DOHH2 (cell line): ENCODE data around the gene AP1G2.

Source experiments
- H3F3A ChIP-seq: fragments of 200-600 bp; sonication (generic), shearing (Covaris generic); 2 replicates; pipeline ENCODE4 v1.6.0; 2016; ENCODE audit warnings: antibody characterized with exemption, mild to moderate bottlenecking; ENCODE audit not compliant: control insufficient read depth, insufficient read depth
- H3K27ac ChIP-seq: fragments of 200-600 bp; sonication (generic); 2 replicates; pipeline ENCODE4 v1.5.1; 2014; ENCODE audit warnings: low read depth, mild to moderate bottlenecking, low read length, moderate library complexity
- H3K27me3 ChIP-seq: fragments of 200-600 bp; sonication (generic); 2 replicates; pipeline ENCODE4 v1.6.1; 2014; ENCODE audit warnings: mild to moderate bottlenecking, low read length, mixed read lengths; ENCODE audit not compliant: control insufficient read depth
- H3K36me3 ChIP-seq: fragments of 200-600 bp; sonication (generic); 2 replicates; pipeline ENCODE4 v1.6.1; 2014; ENCODE audit warnings: mild to moderate bottlenecking, low read length, moderate library complexity, mixed read lengths; ENCODE audit not compliant: control insufficient read depth
- H3K4me1 ChIP-seq: fragments of 200-600 bp; sonication (generic); 2 replicates; pipeline ENCODE4 v1.6.1; 2014; ENCODE audit warnings: mild to moderate bottlenecking, low read length, mixed read lengths; ENCODE audit not compliant: control insufficient read depth
- H3K4me2 ChIP-seq: fragments of 200-600 bp; sonication (generic); 2 replicates; pipeline ENCODE4 v1.6.0; 2014; ENCODE audit warnings: mild to moderate bottlenecking, low read length, moderate library complexity
- H3K4me3 ChIP-seq: fragments of 200-600 bp; sonication (generic); 2 replicates; pipeline ENCODE4 v1.5.1; 2014; ENCODE audit warnings: mild to moderate bottlenecking, low read length, mixed read lengths
- H3K79me2 ChIP-seq: fragments of 200-600 bp; sonication (generic); 2 replicates; pipeline ENCODE4 v1.6.1; 2014; ENCODE audit warnings: mild to moderate bottlenecking, low read length, mixed read lengths; ENCODE audit not compliant: control insufficient read depth
- H3K9me2 ChIP-seq: fragments of 200-600 bp; sonication (generic); replicated peaks from 2 replicates; pipeline ENCODE4 v1.6.1; 2014; ENCODE audit warnings: mild to moderate bottlenecking, low read length, mixed read lengths; ENCODE audit not compliant: control insufficient read depth
- H3K9me3 ChIP-seq: fragments of 200-600 bp; sonication (generic); 2 replicates; pipeline ENCODE4 v1.6.1; 2014; ENCODE audit warnings: antibody characterized with exemption, low read length, mixed read lengths; ENCODE audit not compliant: control insufficient read depth, insufficient read depth
- H4K20me1 ChIP-seq: fragments of 200-600 bp; sonication (generic); 2 replicates; pipeline ENCODE4 v1.6.0; 2014; ENCODE audit warnings: low read depth, mild to moderate bottlenecking, antibody characterized with exemption, low read length, moderate library complexity; ENCODE audit not compliant: control insufficient read depth, insufficient read depth
- CTCF ChIP-seq: fragments of 200-600 bp; sonication (generic); IDR thresholded peaks from one replicate; pipeline ENCODE4 v1.5.1; 2014; ENCODE audit warnings: antibody characterized with exemption, mild to moderate bottlenecking, low read depth, low read length; ENCODE audit not compliant: poor library complexity, severe bottlenecking
- EZH2phosphoT487 ChIP-seq: fragments of 200-600 bp; sonication (generic); IDR thresholded peaks from 2 replicates; pipeline ENCODE4 v1.6.1; 2017; ENCODE audit warnings: borderline replicate concordance, mild to moderate bottlenecking, antibody characterized with exemption, low read length, moderate library complexity, mixed read lengths

AP1G2 gene

DNA sequence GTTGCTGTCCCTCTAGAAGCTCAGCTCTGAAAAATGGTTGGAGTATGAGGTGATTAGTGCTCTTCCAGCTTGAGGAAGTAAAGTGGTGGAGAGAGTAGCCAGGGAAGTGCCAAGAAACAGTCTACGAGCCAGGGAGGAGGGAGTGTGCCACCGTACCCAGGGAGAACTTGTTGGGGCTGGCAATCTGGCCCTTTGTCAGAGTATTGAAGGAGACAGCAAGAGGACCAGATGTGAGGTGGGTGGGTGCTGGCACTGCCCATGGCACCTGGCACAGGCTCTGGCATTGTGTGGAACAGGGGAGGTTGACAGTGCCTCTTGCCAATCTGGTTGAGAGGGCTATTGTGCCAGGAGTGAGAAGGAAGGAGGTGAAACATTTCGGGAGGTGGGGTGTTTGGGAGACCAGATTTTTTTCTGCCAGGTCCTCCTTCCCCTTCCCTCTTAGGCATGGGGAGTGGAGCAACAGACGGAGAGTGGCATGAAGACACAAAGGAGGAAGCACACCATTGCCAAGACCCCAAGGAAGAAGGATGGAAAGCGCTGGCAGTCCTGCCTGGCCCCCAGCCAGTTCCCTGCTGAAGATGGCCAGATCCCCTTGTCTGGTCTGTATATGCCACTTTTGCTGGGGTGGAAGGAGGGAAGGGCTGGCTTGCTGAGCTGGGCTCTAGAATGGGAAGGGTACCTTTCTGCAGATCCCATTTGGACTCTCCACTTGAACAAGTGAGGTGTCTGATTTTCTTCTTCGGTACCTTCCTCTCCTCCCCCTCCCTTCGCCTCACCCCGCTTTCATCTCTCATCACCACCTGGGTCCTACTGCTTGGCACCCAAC lies 53.6 kb downstream of the AP1G2 start:
- Histone ChIP-seq H3K4me1 (no peaks in the 10 kb centered on the region), H4K20me1 (no peaks in the 10 kb centered on the region)

GRCh38 chr14:23513005-23513817 lies 54.4 kb downstream of the AP1G2 start:
- Histone ChIP-seq H3K79me2 (no peaks in the 10 kb centered on the region), H3K36me3 (no peaks in the 10 kb centered on the region), H4K20me1 (no peaks in the 10 kb centered on the region), H3K27ac (no peak overlapping the region), H3F3A (no peaks in the 10 kb centered on the region), H3K4me3 (no peak overlapping the region), H3K9me2 (no peaks in the 10 kb centered on the region), H3K4me2 (no peak overlapping the region), H3K9me3 (no peaks in the 10 kb centered on the region), H3K27me3 (no peaks in the 10 kb centered on the region), H3K4me1 (no peaks in the 10 kb centered on the region)
- TF ChIP-seq EZH2phosphoT487 = no peak
- TF ChIP-seq CTCF = no peak

More for the DNA sequence above, 53.6 kb downstream of the AP1G2 start:
- Histone ChIP-seq H3K27ac (no peak overlapping the region), H3K79me2 (no peaks in the 10 kb centered on the region), H3K9me2 (no peaks in the 10 kb centered on the region), H3K9me3 (no peaks in the 10 kb centered on the region), H3K4me2 (no peak overlapping the region), H3F3A (no peaks in the 10 kb centered on the region), H3K36me3 (no peaks in the 10 kb centered on the region), H3K27me3 (no peaks in the 10 kb centered on the region), H3K4me3 (no peak overlapping the region)
- no peak for TF ChIP-seq CTCF
- TF ChIP-seq EZH2phosphoT487 = no peak

DNA sequence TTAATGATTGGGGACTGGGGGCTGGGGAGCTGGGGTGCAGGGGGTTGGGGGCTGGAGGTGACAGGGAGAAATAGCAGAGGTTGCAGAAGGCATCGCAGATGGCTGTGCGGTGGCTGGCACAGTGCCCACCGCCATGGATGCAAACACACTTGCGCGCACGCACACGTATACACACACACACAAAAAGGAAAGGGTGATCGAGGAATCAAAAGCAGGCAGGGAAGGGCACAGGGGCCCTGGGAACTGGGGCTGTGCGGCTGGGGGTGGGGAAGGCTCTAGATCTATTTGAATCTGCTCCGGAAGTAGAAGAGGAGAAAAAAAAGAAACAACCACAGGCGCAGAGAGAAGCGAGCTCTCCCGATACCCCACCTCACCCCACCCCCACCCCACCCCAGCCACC lies 55.4 kb downstream of the AP1G2 start:
- H3K9me3 ChIP-seq = no peaks in the 10 kb centered on the region
- no peaks in the 10 kb centered on the region for H3K4me1 ChIP-seq
- H3K9me2 ChIP-seq = no peaks in the 10 kb centered on the region
- H4K20me1 ChIP-seq = no peaks in the 10 kb centered on the region
- H3K27ac ChIP-seq = no peak overlapping the region
- H3K79me2 ChIP-seq = no peaks in the 10 kb centered on the region
- no peaks in the 10 kb centered on the region for H3K36me3 ChIP-seq
- TF ChIP-seq EZH2phosphoT487 (no peak), CTCF (no peak)
- no peaks in the 10 kb centered on the region for H3K27me3 ChIP-seq
- no peak overlapping the region for H3K4me2 ChIP-seq
- no peaks in the 10 kb centered on the region for H3F3A ChIP-seq
- H3K4me3 ChIP-seq = no peak overlapping the region
